GM23338 (cell line): Measurements from ENCODE around the gene TMED10. TPM values are rescaled to one million over a fixed set of nuclear protein-coding genes. Genes with fewer than 3 reads are reported as not detected.

Experiments
- ATAC-seq: fragments of 200-7000 bp; cut with Tn5 transposase; 3 replicates; pipeline ENCODE4 v1.9.1; 2020
- DNase-seq: peaks from one replicate; pipeline ENCODE4 v3.0.0-alpha.2; 2015; ENCODE audit warnings: low spot score
- H2AFZ ChIP-seq: fragments of 200-600 bp; sonication (generic); 2 replicates; pipeline ENCODE4 v1.8.0; 2016; ENCODE audit warnings: antibody characterized with exemption, mild to moderate bottlenecking, moderate library complexity
- H3F3A ChIP-seq: fragments of 200-600 bp; sonication (generic); replicated peaks from 2 replicates; pipeline ENCODE4 v1.8.0; 2017; ENCODE audit warnings: antibody characterized with exemption, mixed run types, low read depth
- H3K27ac ChIP-seq: fragments of 200-600 bp; sonication (generic); 2 replicates; pipeline ENCODE4 v1.6.1; 2016; ENCODE audit warnings: low read depth
- H3K27me3 ChIP-seq: fragments of 200-600 bp; sonication (generic); 2 replicates; pipeline ENCODE4 v1.8.0; 2016; ENCODE audit warnings: mild to moderate bottlenecking, mixed run types, moderate library complexity; ENCODE audit not compliant: insufficient read depth
- H3K36me3 ChIP-seq: fragments of 200-600 bp; sonication (generic); 2 replicates; pipeline ENCODE4 v1.8.0; 2016; ENCODE audit warnings: mild to moderate bottlenecking; ENCODE audit not compliant: insufficient read depth
- H3K4me1 ChIP-seq: fragments of 200-600 bp; sonication (generic); 2 replicates; pipeline ENCODE4 v1.8.0; 2016; ENCODE audit warnings: mild to moderate bottlenecking, moderate library complexity; ENCODE audit not compliant: insufficient read depth
- H3K4me2 ChIP-seq: fragments of 200-600 bp; sonication (generic); 2 replicates; pipeline ENCODE4 v1.7.1; 2017; ENCODE audit warnings: mixed run types
- H3K4me3 ChIP-seq: fragments of 200-600 bp; sonication (generic); 2 replicates; pipeline ENCODE4 v1.6.1; 2016; ENCODE audit warnings: mixed run types
- H3K79me2 ChIP-seq: fragments of 200-600 bp; sonication (generic); replicated peaks from 2 replicates; pipeline ENCODE4 v1.8.0; 2017; ENCODE audit warnings: mild to moderate bottlenecking; ENCODE audit not compliant: insufficient read depth
- H3K9me2 ChIP-seq: fragments of 200-600 bp; sonication (generic); 2 replicates; pipeline ENCODE4 v1.8.0; 2017; ENCODE audit not compliant: insufficient read depth
- H4K20me1 ChIP-seq: fragments of 200-600 bp; sonication (generic); replicated peaks from 2 replicates; pipeline ENCODE4 v1.8.0; 2017; ENCODE audit warnings: mild to moderate bottlenecking; ENCODE audit not compliant: insufficient read depth
- H3K27ac Mint-ChIP-seq: 2 replicates; pipeline ENCODE4 v1.8.0; 2020; ENCODE audit warnings: inconsistent platforms, mild to moderate bottlenecking, moderate library complexity, mixed read lengths
- H3K27me3 Mint-ChIP-seq: 3 replicates; pipeline ENCODE4 v1.8.0; 2022; ENCODE audit warnings: low read depth, mild to moderate bottlenecking, moderate library complexity, mixed read lengths, inconsistent platforms; ENCODE audit not compliant: insufficient read depth, poor library complexity
- H3K36me3 Mint-ChIP-seq: 3 replicates; pipeline ENCODE4 v1.8.0; 2021; ENCODE audit warnings: low read depth, mild to moderate bottlenecking, inconsistent platforms, moderate library complexity, mixed read lengths
- H3K4me1 Mint-ChIP-seq: 3 replicates; pipeline ENCODE4 v1.8.0; 2020; ENCODE audit warnings: mild to moderate bottlenecking, inconsistent platforms, mixed read lengths
- H3K4me3 Mint-ChIP-seq: 3 replicates; pipeline ENCODE4 v1.8.0; 2021; ENCODE audit warnings: moderate library complexity, mild to moderate bottlenecking, inconsistent platforms, mixed read lengths
- H3K9me3 Mint-ChIP-seq: 3 replicates; pipeline ENCODE4 v1.8.0; 2020; ENCODE audit warnings: moderate library complexity, mild to moderate bottlenecking, inconsistent platforms, mixed read lengths
- CREB1 ChIP-seq: fragments of 250-450 bp; sonication (Bioruptor Pico); IDR thresholded peaks from 2 replicates; pipeline ENCODE4 v1.5.0; 2020; ENCODE audit warnings: low read depth, mild to moderate bottlenecking, moderate library complexity
- EZH2 ChIP-seq: fragments of 200-600 bp; sonication (generic); IDR thresholded peaks from one replicate; pipeline ENCODE4 v1.8.0; 2017; ENCODE audit warnings: antibody characterized with exemption, mild to moderate bottlenecking, low read depth; ENCODE audit not compliant: unreplicated experiment
- JUNB ChIP-seq: IDR thresholded peaks from one replicate; pipeline ENCODE4 v1.6.1; 2016; ENCODE audit warnings: antibody characterized with exemption; ENCODE audit not compliant: unreplicated experiment
- NANOG ChIP-seq: IDR thresholded peaks from 2 replicates; pipeline ENCODE4 v1.6.1; 2016; ENCODE audit warnings: antibody characterized with exemption, borderline replicate concordance
- POLR2AphosphoS5 ChIP-seq: IDR thresholded peaks from 2 replicates; pipeline ENCODE4 v1.6.1; 2016; ENCODE audit warnings: antibody characterized with exemption, low read depth
- STAT1 ChIP-seq: IDR thresholded peaks from one replicate; pipeline ENCODE4 v1.6.1; 2016; ENCODE audit warnings: antibody characterized with exemption; ENCODE audit not compliant: unreplicated experiment
- ZNF114 ChIP-seq: fragments of 250-450 bp; sonication (Bioruptor Pico); IDR thresholded peaks from 2 replicates; pipeline ENCODE4 v1.5.0; 2020; ENCODE audit warnings: mild to moderate bottlenecking, moderate library complexity
- ZNF331 ChIP-seq: fragments of 250-450 bp; sonication (Bioruptor Pico); IDR thresholded peaks from 2 replicates; pipeline ENCODE4 v1.5.0; 2020; ENCODE audit warnings: low read depth, mild to moderate bottlenecking, moderate library complexity
- polyA plus RNA-seq: library from polyadenylated mRNA; unstranded; fragments of >200 nt; fragmentation: Nextera tagmentation; extraction: Ambion mirVana; gene quantifications from 2 replicates; pipeline ENCODE4 v1.2.1, GENCODE V29; 2016
- total RNA-seq: library from RNA; depleted of rRNA; stranded (reverse); fragments of >200 nt; shearing (Covaris generic); gene quantifications from 2 replicates; pipeline ENCODE4 v1.2.3, GENCODE V29; 2014
- TF ChIP-seq, protein P1 (sequence below): IDR thresholded peaks from one replicate; pipeline ENCODE4 v1.6.1; 2018; ENCODE audit warnings: antibody characterized with exemption; ENCODE audit not compliant: unreplicated experiment
- TF ChIP-seq, protein P2 (sequence below), 2 experiments: fragments of 200-600 bp in 1 of 2; sonication (generic) in 1 of 2; conservative IDR thresholded peaks; 2 replicates each; pipeline versions ENCODE4 v1.5.1 to v1.6.1; 2016 to 2017; ENCODE audit warnings: antibody characterized with exemption in 2 of 2, low read depth in 2 of 2, mild to moderate bottlenecking in 2 of 2, moderate library complexity in 1 of 2
- TF ChIP-seq, protein P3 (sequence below): IDR thresholded peaks from 2 replicates; pipeline ENCODE4 v1.6.1; 2016; ENCODE audit warnings: antibody characterized with exemption

Gene TMED10
- total and polyA plus RNA-seq, 2 experiments from 2014 or later: 180 to 196 TPM

DNA sequence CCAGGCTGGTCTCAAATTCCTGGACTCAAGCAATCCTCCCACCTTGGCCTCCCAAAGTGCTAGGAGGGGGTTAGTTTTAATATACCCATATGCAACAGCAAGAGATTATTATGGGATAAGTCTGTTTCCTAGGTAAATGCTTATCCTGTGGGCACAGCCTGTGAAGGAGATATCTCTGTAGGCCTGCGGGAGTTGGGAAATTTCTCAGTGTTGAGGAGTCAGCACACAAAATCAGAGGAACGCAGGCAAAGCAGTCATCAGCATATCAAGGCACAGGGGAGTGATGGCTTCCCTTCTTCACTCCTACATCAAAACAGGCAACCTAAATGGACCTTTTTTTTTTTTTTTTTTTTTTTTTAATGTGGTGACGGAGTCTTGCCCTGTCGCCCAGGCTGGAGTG lies 20.9 kb upstream of the TMED10 start:
- Mint-ChIP-seq H3K4me3 (no peak overlapping the region), H3K27me3 (peaks cover 14% of the 10 kb centered on the region), H3K36me3 (no peaks in the 10 kb centered on the region), H3K9me3 (no peaks in the 10 kb centered on the region), H3K4me1 (peaks cover 7% of the 10 kb centered on the region), H3K27ac (no peak overlapping the region)
- H4K20me1 ChIP-seq: no peaks in the 10 kb centered on the region
- no peak overlapping the region for H3K4me2 ChIP-seq
- no peaks in the 10 kb centered on the region for H3K27me3 ChIP-seq
- no peak for TF ChIP-seq ZNF114 (CRISPR knock-in tag)
- no peak for TF ChIP-seq NANOG
- no peak for TF ChIP-seq ZNF331
- TF ChIP-seq STAT1: no peak
- TF ChIP-seq JUNB: no peak
- TF ChIP-seq, protein P1, sequence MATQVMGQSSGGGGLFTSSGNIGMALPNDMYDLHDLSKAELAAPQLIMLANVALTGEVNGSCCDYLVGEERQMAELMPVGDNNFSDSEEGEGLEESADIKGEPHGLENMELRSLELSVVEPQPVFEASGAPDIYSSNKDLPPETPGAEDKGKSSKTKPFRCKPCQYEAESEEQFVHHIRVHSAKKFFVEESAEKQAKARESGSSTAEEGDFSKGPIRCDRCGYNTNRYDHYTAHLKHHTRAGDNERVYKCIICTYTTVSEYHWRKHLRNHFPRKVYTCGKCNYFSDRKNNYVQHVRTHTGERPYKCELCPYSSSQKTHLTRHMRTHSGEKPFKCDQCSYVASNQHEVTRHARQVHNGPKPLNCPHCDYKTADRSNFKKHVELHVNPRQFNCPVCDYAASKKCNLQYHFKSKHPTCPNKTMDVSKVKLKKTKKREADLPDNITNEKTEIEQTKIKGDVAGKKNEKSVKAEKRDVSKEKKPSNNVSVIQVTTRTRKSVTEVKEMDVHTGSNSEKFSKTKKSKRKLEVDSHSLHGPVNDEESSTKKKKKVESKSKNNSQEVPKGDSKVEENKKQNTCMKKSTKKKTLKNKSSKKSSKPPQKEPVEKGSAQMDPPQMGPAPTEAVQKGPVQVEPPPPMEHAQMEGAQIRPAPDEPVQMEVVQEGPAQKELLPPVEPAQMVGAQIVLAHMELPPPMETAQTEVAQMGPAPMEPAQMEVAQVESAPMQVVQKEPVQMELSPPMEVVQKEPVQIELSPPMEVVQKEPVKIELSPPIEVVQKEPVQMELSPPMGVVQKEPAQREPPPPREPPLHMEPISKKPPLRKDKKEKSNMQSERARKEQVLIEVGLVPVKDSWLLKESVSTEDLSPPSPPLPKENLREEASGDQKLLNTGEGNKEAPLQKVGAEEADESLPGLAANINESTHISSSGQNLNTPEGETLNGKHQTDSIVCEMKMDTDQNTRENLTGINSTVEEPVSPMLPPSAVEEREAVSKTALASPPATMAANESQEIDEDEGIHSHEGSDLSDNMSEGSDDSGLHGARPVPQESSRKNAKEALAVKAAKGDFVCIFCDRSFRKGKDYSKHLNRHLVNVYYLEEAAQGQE: no peak
- TF ChIP-seq, protein P2, sequence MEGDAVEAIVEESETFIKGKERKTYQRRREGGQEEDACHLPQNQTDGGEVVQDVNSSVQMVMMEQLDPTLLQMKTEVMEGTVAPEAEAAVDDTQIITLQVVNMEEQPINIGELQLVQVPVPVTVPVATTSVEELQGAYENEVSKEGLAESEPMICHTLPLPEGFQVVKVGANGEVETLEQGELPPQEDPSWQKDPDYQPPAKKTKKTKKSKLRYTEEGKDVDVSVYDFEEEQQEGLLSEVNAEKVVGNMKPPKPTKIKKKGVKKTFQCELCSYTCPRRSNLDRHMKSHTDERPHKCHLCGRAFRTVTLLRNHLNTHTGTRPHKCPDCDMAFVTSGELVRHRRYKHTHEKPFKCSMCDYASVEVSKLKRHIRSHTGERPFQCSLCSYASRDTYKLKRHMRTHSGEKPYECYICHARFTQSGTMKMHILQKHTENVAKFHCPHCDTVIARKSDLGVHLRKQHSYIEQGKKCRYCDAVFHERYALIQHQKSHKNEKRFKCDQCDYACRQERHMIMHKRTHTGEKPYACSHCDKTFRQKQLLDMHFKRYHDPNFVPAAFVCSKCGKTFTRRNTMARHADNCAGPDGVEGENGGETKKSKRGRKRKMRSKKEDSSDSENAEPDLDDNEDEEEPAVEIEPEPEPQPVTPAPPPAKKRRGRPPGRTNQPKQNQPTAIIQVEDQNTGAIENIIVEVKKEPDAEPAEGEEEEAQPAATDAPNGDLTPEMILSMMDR (conservative IDR thresholded peaks at IDR 0.05; ENCODE audit: low read depth in 2 of 2): no peak
- TF ChIP-seq POLR2AphosphoS5: no peak
- no peak for TF ChIP-seq CREB1 (CRISPR knock-in tag)
- TF ChIP-seq, protein P3, sequence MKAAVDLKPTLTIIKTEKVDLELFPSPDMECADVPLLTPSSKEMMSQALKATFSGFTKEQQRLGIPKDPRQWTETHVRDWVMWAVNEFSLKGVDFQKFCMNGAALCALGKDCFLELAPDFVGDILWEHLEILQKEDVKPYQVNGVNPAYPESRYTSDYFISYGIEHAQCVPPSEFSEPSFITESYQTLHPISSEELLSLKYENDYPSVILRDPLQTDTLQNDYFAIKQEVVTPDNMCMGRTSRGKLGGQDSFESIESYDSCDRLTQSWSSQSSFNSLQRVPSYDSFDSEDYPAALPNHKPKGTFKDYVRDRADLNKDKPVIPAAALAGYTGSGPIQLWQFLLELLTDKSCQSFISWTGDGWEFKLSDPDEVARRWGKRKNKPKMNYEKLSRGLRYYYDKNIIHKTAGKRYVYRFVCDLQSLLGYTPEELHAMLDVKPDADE: no peak
- no peak for TF ChIP-seq EZH2
- H3K36me3 ChIP-seq: no peaks in the 10 kb centered on the region
- H3K9me2 ChIP-seq: no peaks in the 10 kb centered on the region
- DNase-seq: no peak
- H3K79me2 ChIP-seq: no peaks in the 10 kb centered on the region
- no peak overlapping the region for H2AFZ ChIP-seq
- no peak overlapping the region for H3K27ac ChIP-seq
- H3K4me3 ChIP-seq: no peak overlapping the region
- no peaks in the 10 kb centered on the region for H3F3A ChIP-seq
- no peaks in the 10 kb centered on the region for H3K4me1 ChIP-seq
- ATAC-seq: no peak

DNA sequence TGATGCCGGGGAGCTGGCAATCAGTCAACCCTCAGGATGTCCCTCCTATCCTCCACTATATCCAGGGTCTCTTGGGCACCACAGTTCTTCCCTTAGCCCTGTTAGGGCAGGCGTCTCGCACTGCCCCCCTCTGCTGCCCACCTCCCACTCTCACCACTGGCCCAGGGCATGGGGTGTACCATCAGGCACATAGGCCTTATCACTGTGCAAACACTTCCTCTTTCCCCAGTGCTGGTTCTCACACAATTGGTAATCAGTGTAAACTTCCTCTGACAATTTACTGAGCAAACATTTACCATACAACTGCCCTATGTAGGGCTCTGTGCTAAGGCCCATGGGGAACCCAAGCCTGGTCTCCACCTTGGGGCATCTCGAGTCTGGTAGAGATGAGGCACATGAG lies 20.1 kb upstream of the TMED10 start:
- Mint-ChIP-seq H3K4me3 (no peak overlapping the region), H3K36me3 (no peaks in the 10 kb centered on the region), H3K4me1 (peaks cover 7% of the 10 kb centered on the region), H3K9me3 (no peaks in the 10 kb centered on the region), H3K27ac (no peak overlapping the region), H3K27me3 (peaks cover 14% of the 10 kb centered on the region)
- Histone ChIP-seq H3K27ac (no peak overlapping the region), H3K79me2 (no peaks in the 10 kb centered on the region), H3K4me2 (no peak overlapping the region), H4K20me1 (no peaks in the 10 kb centered on the region), H3K4me3 (no peak overlapping the region), H3F3A (no peaks in the 10 kb centered on the region), H3K27me3 (no peaks in the 10 kb centered on the region), H2AFZ (no peak overlapping the region), H3K4me1 (no peaks in the 10 kb centered on the region), H3K9me2 (no peaks in the 10 kb centered on the region), H3K36me3 (no peaks in the 10 kb centered on the region)
- DNase-seq (no peak), ATAC-seq (no peak)
- TF ChIP-seq NANOG (no peak), POLR2AphosphoS5 (no peak)
- TF ChIP-seq, protein P1: no peak
- TF ChIP-seq, protein P2 (conservative IDR thresholded peaks at IDR 0.05; ENCODE audit: low read depth in 2 of 2): no peak
